CD4-positive, alpha-beta T cell treated with Interferon alpha-2 for 1 hour (primary cell): ENCODE data around the gene CBLN3.
"Not testable (repeated sequence)": the region's sequence is repeated elsewhere in the genome, so short reads cannot be mapped to it uniquely, and the experiment has no call there.

Source experiments
- DNase-seq, 2 donors: peaks; one replicate each; pipeline ENCODE4 v3.0.0-alpha.2; 2020 to 2022

The CBLN3 gene

DNA sequence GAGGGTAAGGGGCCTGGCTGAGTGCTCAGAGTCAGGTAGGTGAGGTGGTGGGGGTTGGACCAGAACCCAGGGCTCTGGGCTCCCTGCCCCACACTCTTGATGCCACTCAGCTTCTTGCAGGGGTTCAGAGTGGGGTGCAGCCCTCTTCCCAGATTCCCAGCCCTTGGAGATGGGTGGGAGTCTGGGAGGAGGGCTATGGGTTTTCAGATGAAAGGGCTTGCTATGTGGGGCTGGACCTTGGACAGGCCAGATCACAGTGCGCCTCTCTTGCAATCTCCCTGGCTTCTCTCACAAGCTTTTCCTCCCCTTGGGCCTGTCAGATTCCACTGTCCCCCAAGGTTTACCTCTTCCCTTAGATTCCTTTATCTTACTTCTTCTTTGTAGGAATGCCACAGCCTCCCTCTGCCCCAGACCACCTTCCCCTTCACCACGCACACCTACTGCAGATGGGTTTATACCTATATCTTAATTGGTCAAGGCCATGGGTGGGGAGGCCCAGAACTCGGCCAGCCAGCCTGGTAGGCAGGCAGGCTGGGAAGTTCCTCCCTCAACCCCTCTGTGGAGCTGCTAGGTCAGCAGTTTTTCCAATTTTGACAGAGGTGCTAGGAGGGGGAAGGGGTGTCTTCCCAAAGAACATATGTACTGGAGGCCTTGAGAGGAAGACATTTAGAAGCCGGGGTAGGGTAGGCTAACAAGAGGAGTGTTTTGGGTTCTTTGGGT is 29.3 kb downstream of the CBLN3 start:
- no peak for DNase-seq

DNA sequence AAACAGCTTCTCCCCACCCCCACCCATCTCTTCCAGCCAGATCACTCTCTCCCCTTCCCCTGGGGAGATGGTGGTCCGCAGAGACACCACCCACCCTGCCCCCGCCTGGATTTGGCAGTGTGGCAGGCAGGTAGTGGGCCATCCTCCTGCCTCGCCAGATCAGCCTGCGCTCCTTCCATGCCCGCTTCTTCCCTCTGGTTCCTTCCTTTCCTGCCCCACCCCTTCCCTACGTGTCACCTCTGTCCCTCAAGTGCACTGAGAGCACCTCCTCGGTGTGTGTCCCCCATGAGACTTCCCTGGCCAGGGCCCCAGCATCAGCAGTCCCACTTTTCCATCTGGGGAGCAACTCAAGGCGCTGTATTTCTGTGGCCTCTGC is 30.0 kb downstream of the CBLN3 start:
- no peak for DNase-seq

DNA sequence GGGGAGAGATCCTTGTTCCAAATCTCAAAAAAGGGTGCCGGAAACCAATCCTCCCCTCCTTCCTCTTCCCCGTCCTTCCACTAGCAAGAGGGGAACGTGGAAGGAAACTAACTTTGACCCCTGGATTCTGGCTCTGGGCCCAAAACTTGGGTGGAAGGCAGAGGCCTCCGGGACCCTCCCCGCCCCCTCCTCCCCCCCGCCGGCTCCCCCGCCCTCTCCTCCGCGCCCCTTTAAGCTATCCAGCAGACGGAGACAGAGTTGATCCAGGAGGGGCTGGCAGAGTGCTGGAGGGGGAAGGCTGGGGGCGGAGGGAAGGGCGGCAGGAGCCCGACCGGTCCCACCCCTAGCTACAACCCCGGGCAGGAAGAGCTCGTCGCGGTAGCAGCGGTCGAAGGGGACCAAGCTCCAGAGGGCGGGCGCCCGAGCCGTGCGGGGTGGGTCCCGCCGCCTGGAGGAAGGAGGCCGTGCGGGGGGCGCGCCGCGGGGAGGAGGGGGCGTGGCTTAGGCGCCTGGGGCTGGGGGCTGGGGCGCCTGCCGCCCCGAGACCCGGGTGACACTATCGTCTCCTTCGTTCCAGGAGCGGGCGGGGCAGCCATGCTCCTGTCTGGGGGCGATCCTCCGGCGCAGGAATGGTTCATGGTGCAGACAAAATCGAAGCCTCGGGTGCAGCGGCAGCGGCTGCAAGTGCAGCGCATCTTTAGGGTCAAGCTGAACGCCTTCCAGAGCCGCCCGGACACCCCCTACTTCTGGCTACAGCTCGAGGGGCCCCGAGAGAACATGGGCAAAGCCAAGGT is 30.6 kb downstream of the CBLN3 start, which contains the start of gene NYNRIN:
Gene NYNRIN (plus strand): TSS at position 351 of the 794 bp plus-strand sequence. CDS start 244 bp downstream, at position 595.
- peak; percentile 15 to 35 for DNase-seq

DNA sequence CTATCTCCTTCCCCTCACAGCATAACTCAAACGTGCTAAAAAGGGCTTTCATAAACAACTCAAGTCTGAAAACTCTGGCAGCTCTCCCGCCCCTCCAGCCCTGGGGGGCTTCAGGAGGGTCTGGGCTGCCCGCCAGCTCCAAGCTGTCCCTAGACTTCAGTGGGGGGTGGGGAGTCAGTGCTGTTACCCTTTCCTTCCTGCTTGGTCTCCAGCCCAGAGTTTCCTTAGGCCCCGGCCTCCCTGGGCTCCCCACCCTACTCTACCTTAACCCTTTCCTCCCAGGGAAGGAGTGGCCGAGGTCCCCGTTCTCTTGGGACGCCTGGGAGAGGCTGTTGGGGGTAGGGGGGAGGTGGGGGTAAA is 31.2 kb downstream of the CBLN3 start:
- DNase-seq, result no peak

DNA sequence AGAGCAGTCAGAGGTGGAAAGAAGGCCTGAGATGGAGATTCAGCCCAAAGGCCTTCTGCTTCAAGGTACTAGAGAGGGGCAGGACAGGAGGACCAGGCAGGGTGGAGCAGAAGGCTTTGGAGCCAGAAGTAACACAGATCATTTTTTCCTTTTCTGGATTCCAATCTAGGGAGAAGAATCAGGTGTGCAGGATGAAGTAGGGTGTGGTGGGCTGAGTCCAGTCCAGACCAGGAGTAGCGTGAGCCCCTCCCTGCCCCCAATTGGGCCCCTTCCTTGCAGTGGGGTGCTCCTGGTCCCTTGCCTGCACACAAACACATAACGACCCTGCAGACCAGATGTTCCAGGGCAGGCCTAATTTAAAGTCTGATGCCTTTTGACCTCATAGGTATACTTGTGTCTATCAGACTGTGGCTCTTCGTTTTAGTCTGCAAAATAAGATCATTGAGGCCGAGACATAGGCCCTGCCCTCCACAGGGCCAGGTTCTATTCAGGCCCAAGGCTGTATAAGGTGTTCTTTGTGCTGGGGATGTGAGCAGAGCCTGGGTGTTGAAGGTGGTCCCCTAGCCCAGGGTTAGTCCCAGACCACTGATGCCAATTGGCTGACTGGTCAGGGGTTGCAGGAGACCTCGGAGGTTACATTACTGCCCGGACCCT is 31.7 kb downstream of the CBLN3 start:
- DNase-seq, result no peak

DNA sequence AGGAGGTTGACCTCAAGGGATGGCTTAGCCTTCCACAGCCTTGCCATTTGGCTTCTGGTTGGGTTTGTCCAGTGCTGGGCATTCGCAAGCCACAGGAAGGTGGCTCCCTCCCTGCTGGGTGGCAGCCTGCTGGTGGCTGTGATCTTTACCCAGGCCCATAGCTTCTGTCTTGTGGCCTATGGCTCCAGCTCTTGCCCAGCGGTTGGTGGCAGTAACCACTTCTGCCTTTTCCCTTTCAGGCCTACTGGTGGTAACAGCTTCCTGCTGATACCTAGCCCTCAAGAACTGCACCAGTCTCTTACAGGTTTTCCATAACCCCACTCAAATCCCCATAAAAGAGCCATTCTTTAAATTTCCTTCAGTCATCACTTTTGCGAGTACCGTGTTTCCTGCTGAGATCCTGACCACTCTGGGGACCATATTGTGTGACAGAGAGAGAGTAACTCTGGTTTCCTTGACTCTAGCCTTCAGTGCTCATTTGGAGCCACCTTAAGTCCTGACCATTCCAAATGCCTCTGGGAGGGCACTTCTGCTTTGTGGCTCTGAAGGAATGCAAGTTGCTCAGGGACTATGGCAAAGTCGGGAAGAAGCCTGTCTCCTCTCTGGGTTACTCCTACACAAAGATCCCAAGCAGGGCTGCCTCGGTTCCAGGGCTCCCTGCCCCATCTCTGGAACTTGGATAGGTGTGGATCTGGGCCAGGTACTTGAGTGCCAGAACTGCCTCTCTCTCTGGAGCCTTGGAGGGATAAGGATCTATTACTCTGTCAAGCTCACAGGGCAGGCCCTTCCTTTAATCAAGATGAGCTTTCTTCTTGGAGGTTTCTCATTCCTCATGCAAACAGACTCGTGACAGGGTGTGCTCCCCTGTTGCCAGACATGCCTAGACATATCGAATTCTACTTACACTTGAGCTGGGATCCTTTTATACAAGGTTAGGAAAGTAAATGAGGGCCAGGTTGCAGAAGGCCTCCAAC is 33.6 kb downstream of the CBLN3 start:
- no peak for DNase-seq

DNA sequence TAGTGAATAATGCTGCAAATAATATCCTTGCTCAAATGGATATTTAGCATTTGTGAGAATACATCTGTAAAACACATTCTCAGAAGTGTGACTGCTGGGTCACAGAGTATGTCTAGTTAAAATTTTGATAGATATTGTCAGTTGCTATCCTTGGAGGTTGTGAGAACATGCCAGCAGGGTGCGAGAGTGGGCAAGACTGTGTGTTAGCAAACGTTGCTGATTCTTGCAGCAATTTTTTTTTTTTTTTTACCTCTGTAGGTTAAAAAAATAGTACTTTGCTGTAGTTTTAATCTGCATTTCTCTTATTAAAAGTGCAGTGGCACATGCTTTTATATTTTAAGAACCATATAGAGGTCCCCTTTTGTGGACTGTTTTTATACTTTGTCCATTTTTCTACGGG is 35.2 kb downstream of the CBLN3 start:
- DNase-seq, result no peak

DNA sequence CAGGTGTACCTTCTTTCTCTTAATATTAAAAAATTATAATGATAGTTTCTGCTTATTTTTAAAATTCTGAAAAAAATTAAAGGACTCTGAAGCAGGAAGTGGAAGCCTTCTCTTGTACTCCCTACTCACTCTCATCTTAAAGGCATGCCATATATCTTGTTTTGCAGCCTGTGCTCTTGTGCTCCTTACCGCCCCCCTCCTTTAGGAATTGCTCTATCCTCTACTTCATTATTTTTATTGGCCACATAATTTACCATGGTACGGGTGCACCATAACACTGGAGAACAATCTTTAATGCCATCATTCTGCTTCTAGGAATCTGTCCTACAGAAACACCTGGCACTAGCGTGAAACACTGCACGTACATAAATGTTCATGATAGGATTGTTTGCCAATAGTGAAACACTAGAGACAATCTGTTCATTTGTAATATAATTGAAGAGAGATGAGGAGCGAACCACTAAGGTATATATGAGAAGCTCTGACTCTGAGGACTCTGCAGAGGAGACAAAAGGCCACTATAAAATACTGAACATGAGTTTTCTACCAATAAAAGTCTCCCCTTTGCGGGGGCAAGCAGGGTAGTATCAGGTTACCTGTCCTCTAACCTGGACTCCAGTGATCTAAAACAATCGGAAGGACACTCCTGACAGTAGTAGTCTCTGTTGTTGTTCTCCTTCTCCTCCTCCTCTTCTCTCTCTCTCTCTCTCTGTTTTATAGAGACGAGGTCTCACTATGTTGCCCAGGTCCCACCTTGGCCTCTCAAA is 37.0 kb downstream of the CBLN3 start:
- no peak for DNase-seq

DNA sequence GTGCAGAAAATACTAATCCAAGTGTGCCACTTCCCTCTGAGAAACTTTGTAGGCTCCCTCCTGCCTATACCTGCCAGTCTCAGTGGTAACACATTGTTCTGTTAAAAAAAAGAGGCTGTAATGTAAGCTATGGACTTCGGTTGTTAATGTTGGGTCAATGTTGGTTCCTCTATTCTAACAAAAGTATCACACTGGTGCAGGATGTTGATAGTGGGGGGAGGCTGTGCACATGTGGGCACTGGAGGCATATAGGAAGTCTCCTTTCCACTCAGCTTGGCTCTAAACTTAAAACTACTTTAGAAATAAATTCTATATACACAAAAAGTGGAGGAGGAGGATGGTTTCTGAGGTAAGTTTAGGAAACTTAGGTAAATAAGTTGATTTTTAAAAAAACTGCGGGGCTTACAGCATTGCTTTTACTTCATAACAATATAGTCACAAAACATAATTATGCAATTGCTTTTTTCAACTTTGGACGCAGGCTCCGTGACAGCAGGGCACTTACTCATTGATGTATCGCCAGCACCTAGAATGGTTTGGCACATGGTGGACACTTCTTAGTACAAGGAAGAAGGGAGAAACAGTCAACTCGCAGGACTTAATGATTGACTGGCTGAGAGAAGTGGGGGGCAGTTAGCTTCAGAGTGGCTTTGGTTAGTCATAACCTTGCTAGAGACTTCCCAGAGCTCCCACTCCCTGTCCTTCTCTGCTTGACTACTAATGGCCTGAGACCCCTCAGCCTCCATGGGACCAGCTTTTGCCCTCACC is 38.6 kb downstream of the CBLN3 start:
- DNase-seq, result no peak

DNA sequence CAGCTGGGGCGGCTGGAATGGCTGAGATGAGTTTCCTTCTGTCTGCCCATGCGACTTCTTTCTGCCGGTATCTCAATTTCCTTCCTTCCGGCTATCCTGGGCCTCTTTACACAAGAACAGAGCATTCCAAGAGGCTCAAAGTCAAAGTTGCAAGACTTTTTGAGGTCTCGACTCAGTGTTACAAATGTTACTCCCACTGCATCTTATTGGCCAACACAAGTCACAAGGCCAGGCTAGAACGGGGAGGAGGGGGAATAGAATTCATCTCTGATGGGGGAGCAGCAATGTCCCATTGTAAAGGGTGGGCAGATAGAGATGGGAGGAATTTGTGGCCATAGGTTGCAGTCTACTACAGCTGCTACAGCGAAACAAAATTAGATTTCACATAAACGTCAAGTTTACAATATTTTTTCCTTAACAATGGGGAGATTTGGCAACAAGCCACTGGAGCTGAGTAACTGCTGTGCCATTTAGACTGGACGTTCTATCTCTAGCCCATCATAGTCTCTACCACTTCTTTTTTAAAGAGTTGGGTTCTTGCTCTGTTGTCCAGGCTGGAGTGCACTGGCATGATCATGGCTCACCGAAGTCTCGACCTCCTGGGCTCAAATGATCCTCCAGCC is 40.1 kb downstream of the CBLN3 start:
- DNase-seq, result no peak

DNA sequence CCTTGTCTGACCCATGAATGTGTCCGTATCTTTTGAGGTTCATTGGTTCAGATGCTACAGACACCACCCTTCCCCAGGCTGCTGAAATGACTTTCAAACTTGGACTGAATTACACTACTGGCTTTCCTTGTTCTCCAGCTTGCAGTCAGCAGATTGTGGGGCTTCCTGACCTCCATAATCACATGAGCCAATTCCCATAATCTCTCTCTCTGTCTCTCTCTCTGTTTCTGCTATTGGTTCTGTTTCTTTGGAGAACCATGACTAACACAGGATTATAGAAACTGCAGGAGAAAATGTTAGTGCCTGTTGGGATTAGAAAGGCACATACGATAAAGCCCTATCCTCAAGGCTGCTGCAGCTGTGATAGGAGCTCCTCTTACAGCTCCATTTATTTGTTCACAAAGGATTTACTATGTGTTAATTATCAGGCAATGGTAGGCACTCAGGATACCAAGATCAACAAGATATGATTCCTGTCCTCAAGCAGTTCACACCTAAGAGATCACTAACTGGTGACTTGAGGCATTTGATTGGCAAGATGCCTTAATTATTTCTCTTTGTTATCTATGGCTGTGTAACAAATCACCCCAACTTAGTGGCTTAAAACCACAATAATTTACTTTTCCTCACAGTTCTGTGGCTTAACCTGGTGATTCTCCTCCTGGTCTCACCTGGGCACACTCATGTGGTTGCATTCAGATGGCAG is 40.8 kb downstream of the CBLN3 start:
- DNase-seq, result no peak

DNA sequence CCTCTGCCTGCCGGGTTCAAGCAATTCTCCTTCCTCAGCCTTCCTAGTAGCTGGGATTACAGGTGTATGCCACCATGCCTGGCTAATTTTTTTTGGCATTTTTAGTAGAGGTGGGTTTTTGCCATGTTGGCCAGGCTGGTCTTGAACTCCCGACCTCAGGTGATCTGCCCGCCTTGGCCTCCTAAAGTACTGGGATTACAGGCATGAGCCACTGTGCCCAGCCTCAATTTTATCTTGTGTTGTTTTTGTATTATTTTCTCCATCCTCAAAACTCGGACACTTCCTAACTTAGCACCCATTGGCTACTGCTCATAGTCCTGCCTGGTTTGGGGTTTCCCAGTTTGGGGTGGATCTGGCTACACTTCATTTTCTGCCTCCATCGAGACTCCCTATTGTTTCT is 41.9 kb downstream of the CBLN3 start:
- not testable (repeated sequence) for DNase-seq

DNA sequence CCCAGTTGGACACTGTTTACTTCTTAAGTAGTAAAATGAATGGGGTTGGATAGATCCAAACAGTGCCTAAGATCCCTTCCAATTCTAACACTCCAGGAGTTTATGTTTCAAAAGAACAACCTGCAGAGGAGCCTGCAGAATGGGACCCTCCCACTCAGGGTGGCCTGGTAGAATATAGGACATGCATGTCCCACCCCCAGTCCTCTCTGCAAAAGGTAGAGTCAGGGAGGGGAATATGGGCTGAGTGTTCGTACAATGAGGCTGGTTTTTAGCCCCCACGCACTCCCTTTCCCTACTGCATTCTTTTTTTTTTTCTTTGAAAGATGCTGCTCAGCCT is 42.5 kb downstream of the CBLN3 start:
- no peak for DNase-seq

DNA sequence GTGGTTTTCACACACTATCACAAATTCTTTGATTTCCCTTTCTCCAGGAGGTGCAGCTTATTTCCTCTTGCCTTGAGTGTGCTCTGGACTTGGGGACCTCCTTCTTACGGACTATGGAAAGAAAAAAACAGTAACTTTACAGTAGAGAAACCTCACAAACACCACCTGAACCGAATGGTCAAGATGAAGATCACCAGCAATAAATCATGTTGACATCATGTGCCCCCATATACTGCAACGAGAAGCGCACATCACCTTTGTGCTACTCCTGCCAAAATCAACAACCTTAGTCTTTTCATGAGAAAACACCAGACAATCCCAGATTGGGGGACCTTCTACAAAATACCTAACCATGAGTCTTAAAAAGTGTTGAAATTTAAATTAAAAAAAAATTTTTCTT is 43.9 kb downstream of the CBLN3 start:
- DNase-seq, result no peak

DNA sequence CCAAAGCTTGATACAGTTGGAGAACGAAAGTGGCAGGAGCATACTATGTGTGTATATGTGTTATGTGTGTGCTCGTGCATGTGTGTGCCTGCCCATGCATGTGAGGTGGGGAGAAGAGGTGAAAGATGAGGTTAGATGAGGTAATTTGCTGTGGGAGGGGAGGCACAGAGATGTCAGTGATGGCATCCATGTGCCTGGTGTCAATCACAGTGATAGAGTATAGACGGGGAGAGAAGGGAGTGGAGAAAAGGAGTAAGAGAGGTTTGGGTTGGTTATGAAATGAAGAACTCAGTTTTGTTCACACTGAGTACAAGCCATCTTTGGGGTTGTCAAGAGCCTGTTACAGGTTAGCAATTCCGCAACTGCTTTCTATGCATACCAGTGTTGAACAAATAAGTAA is 45.3 kb downstream of the CBLN3 start:
- no peak for DNase-seq

DNA sequence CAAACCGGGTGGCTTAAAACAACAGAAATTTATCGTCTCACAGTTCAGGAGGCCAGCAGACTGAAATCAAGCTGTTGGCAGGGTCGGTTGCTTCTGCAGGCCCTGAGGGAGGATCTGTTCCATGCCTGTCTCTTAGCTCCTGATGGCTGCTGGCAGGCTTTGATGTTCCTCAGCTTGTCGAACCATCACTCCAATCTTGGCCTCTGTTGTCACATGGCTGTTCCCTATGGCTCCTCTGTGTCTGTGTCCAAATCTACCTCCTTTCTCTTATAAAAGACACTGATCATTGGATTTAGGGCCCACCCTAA is 47.5 kb downstream of the CBLN3 start:
- DNase-seq, result no peak

DNA sequence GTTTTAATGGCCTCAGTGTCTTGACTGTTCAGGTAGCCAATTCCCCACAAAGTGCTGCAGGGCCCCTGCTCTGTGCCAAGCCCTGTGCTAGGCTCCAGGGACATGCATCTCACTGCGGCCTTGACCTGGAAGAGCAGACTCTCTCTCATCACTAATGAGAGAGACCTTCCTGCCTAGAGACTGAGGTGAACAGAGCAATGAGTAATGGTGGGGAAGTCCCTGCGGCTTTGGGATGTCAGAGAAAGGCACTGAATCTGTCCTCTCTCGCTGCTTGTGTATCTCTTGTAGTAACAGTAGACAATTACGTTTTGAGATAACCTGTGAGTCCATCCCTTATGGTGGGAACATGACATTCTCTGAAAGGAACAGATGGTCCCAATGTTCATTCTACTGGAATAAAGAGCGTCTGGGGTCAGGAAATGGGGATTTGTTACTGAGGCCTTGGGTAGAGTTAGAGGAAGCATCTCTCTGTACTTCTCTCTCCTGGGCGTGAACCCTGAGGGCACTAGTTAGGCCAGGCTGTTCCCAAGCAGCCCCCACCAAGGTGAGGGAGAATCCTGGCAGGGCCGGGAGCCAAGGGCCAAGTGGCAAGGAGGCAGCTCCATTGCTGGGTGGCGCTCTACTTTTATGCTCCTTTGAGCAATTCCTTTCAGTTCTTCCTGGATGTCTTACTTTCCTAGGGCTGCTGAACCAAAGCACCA is 48.0 kb downstream of the CBLN3 start:
- no peak for DNase-seq

DNA sequence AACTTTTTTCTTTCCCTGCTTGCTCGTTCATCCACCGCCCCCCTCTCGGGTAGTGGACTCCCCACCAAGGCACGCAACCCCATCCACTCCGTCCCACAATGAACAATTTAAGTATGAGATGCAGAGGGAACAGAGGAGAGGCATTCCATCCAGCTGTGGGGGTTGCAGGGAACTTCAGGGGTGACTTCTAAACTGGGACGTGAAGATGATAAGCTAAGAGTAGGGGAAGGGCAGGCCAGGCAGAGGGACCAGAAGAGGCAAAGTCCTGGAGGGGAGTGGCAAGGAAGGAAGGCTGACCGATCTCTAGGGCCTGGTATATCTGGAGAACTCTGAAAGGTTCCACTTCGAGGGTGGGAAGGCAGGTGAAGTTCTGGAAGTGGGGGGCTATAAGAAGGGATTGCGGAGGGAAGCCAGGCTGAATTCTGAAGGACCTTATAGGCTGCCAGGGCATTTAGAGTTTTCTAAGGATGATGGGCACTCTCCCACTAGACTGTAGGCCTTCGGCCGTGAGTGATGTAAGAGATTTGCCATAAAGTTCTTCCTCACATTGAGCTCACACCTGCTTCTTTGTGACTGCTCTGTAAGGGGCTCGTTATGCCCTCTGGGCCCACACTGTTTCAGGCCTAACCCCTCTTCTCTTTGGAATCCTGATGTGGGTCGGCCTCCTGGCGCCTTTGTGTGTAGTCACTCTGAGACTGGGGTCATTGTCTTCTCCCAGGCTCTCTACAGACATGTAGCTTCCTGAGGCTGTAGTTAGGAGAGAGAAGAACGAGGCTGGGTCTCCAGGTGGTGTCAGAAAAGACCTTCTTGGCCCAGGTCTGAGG is 49.3 kb downstream of the CBLN3 start:
- DNase-seq, result no peak
